COLO829 (cell line): ENCODE data around the gene SLC44A5.

Experiments used
- DNase-seq: peaks from one replicate; pipeline ENCODE4 v3.0.0; 2012; ENCODE audit warnings: low spot score

Gene SLC44A5

DNA sequence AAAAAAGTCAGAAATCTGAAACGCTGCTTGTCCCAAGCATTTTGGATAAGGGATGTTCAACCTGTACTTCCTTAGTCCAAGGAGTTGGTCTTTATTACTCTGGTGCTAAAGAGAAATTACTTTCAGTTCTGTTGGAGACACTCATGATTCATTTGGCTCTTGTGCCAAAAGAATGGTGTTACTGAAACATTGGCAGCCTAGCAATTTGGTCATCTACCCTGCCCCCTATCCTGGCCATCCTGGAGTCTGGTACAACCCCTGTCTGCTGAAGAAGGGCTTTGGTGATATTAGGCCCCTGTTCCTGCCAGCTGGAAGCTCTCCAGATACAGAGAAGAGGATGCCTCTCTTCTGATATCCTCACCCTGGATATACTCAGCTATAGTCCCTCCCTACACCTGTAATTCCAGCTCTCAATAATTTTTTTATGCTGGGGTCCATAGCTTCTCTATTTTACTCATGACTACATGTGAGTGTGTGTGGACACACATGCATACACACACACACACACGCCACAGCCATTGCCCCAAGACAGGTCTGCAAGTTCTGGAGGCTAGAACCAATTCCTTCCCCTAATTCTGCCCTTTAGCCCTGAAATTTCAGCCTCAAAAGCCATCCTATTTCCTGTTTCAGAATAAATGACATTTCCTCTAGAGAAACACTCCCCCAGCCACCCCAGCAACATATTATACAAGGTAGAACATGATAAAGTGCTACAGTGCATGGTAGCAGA is 436.7 kb downstream of the SLC44A5 start:
- no peak for DNase-seq

DNA sequence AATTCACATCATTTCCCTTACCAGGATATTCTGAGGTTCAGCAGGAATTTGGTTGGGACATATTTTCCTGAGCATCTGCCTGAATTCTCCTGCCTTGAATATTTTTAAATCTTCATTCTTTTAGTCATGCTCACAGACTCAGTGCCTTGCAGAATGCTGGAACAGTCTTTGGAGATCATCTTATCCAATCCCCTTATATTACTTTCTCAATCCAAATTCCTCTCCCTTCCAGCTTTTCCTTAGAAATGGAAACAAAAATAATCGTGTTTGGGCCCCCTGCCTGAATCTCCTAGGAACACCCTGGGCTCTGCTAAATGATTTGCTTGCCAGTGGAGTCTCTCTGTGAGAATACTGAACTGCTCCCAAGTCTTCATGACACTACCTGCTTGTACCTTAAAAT is 438.4 kb downstream of the SLC44A5 start:
- no peak for DNase-seq

DNA sequence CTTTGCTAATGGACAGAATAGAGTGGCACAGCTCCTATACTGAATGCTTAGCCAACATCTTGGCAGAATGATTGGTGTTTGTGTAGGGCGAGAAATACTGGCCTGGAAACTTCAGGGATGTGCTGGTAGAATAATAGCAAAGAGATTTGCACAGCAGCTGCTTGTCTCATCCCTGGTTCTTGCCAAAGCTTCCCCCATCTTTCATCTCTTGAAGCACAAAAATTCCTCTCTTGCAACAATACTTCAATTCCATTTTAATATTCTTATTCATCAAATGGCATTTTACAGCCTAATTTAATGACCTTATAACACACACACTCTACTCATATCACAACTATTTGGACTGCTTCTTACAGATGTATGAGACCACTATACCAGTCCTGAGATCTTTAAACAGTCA is 439.0 kb downstream of the SLC44A5 start:
- no peak for DNase-seq

DNA sequence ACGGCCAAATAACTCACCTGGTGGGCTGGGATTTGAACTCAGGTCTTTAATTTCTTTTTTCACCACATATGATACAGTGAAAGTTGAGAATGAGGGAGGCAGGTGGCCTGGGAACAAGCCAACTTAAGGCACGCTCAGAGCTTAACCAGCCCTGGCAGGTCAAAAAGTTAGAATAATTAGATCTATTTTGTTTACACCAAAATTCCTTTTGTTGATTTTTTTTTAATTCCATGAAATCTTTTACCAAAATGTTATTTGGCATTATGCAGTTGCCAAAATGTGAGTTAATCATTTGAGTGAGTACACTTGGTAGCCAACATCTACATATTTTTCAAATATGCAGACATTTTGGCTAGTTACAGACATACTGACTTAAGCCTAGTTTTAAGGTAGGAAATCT is 439.9 kb downstream of the SLC44A5 start:
- no peak for DNase-seq

DNA sequence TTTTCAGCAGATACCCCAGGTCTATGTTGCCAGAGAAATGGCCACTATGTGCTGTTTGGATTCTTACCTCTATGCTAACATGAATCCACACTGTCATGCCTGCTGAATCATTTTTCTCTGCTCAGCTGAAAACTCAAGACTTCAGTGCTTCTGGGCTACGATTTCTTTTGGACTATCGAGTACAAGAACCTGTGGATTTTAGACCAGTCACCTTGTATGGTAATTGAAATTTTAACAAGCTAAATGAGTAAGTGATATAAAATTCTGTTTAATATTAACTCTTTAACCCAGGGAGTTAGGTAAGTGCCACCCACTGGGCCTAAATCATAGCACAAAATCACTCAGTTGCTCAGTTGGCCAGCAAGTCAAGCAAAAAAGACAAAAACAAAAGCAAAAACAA is 440.9 kb downstream of the SLC44A5 start:
- no peak for DNase-seq

DNA sequence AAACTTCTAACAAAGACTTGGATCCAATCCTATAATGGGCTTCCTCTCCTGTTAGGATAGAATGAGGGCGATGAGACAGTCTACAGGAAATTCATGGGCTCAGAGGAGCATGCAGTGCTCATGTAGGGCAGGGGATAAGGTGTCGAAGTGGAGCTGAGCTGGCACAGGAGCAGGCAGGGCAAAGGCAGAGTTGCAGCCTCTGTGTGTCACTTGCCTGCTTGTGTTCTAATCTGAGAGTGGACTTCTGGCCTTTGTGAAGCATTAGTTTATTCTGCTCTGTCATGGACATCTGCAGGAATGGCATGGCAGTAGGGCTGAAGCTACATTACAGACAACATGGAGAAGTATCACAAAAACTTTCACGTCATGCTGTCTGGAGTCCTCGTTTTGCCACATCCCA is 444.1 kb downstream of the SLC44A5 start:
- DNase-seq = no peak

DNA sequence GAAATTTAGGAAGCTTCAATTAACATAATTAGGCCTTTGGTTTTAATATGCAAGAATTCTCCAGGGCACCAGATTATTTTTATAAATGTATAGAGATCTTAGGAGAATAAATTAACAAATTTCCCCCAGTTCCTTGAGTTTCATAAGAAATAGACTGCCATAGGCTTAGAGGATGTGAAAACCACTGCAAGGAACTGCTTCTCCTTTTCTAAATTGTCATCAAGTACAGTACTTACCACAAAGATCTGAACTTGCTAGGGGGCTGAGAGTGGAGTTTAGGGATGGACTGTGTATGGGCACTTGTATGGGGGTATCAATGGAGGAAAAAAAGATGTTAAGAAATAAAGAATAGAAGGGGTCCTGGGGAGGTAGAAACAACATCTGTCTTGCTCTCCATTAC is 445.6 kb downstream of the SLC44A5 start:
- no peak for DNase-seq

DNA sequence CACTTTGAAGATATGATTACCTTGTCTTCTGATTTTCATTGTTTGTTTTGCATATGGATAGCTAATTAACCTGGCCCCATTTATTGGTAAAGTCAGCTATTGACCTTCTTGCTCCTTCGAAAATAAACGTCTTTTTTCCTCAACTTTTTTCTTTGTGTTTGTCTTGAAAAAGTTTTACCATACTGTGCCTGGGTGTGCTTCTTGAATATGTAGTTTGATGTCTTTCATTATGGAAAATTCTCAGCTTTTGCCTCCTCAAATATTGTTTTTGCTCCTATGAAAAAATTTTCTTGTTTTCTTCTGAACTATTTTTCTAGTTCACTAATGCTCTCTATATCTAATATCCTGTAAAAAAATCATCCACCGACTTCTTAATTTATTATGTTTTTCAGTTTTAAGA is 451.8 kb downstream of the SLC44A5 start:
- DNase-seq = no peak
